HG03039 (cell line): ENCODE results near the gene DAP.
"Not testable (repeated sequence)": the region's sequence is repeated elsewhere in the genome, so short reads cannot be mapped to it uniquely, and the experiment has no call there.

Experiments
- ATAC-seq: cut with Tn5 transposase; IDR thresholded peaks from one replicate; pipeline ENCODE4 v1.9.1; 2021; ENCODE audit warnings: mild to moderate bottlenecking, moderate library complexity; ENCODE audit not compliant: unreplicated experiment

DAP gene

GRCh38 chr5:10735569-10736276, 25.3 kb downstream of the DAP start:
- peak; percentile 51 for ATAC-seq

DNA sequence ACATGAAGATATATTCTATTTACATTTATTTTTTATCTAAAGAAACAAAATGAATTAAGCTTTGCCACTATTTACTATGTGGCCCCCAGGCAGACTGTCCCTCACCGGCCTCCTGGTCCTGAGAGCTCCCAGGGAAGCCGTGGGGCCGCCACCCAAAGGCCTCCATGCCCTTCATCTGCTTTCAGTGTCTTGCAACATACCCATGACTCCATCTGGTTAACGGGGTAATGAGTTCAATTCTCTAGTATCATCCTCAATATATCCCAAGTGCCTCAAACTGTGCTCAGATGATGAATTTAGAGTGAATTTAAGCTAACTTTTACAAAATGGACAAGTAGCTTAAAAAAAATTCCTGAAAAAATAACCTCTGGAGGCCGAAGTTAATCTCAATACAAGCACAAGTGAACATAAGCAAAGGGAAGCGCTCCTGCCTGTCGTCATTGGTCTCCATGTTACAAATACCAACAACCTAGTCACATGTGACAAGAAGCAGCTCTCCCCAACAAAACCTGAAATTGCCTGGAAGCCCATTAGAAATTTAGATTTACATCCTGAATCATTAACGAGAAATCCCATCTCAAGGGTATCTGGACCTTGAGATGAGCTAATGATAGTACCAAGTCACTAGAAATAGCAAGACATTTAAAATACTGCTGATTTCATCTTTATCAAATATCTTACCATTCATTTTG, 26.1 kb downstream of the DAP start:
- no peak for ATAC-seq

GRCh38 chr5:10734037-10734709, 26.9 kb downstream of the DAP start:
- ATAC-seq, result no peak

- no peak for ATAC-seq
Measured at GRCh38 chr5:10733426-10733825, 27.6 kb downstream of the DAP start.

- no peak for ATAC-seq
Measured at GRCh38 chr5:10731913-10732312, 29.1 kb downstream of the DAP start.

- ATAC-seq, result no peak
Measured at GRCh38 chr5:10730043-10730351, 31.0 kb downstream of the DAP start.

DNA sequence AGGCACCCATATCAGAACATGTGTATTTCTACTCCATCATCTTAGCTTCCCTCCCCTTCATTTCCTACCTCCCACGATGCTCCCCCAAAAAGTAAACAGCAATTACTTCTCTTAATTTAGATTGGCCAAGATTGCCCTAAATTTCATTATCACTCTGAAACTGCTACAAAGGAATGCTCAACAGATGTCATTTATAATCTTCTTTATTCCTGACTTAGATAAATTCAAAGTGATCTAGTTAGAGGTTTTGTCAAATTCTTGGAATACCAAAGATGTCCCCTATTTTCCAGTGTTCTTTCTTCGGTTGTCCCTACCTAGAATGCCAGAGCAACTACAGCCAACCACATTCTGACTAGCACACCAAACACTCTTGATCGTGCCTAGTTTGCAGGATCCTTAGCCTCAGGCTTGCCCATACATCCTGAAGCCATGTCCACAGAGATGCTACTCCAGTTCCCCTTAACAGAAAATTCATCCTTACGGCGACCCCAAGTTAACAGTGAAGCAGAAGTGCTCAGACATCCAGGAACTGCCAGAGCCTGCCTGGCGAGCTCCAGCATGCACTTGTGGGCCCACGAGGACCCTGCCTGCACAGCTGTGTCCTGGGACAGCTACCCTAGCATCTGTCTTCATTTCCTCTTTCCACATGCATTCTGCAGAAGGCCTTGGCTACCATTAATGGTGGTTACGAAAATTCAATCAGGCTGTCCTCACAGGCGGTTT, 31.6 kb downstream of the DAP start:
- ATAC-seq, result no peak

- ATAC-seq, result no peak
Measured at GRCh38 chr5:10728679-10729078, 32.4 kb downstream of the DAP start.

- no peak for ATAC-seq
Measured at GRCh38 chr5:10727861-10728260, 33.2 kb downstream of the DAP start.

DNA sequence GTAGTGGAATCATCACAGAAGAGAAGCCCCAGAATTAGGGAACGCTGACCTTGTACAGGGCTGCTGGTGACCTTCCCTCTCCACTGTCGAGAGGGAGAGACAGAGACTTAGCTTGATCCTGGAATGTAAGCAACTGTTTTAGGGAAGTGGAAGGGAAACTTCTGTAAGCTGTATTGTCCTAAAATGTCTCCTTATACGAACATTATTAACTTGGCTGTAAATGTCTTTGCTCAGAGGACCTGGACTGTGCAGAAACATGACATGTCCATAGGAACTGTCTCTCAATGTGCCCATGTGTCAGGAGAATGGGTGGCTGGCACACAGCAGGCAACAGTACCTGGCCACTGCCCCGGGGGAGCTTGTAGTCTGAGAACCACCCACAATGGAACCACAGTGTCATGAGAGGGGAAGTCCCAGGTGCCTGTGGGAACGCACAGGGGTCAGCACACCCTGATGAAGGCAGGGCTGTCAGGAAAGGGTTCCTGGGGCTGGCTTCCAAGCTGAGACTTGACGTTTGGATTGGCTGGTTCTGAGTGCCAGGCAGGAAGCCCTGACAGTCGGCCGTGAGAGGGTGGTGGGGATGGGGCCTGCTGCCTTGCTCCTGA, 34.0 kb downstream of the DAP start:
- ATAC-seq, result peak; percentile 90

DNA sequence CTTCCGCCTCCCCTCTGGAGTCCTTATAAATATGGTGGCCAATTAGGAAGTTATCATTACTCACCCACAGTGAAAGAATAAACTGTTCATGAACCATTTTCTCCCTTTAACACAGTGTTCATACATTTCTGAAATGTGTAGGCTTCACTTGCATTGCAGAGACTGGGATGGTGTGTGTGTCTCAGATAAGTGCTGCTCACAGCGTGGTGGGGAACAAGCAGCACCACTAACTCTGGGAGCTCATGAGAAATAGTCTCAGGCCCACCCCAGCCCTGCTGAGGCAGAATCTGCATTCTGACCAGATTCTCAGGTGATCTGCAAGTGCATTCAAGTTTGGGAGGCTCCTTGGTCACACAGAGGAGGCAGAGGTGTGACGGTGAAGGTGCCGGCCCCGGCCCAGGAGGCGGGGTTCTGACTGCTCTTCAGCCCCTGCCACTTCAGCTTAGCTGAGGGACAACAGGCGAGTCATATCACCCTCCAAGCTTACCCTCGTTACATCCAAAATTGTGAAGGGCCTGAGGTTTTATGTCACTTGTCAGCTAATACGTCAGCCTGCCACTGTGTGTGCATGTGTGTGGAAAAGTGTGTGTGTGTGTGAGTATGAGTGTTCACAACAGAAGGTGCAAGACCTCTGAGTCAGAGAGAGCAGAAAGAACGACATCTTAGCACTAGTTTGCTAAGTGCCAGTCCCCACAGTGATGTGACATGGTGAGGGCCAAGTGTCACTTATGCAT, 34.7 kb downstream of the DAP start:
- no peak for ATAC-seq

DNA sequence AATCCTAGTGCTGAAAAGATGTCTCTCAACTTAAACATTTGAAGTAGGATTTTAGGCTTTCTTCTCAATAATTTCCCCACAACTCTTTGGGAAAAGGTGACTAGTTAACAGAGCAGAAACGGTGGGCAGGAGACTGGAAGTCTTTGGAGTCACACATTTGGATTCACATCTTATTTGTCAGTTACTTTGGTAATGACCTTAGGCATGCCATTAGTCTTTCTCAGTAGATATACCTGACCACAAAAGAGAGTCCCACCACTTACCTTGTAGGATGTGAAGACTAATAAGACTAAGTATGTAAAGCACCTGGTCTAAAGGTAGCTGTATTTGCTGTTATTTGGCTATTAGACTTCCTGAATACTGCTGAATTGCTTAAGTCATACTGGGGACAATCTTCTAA, 35.4 kb downstream of the DAP start:
- no peak for ATAC-seq

DNA sequence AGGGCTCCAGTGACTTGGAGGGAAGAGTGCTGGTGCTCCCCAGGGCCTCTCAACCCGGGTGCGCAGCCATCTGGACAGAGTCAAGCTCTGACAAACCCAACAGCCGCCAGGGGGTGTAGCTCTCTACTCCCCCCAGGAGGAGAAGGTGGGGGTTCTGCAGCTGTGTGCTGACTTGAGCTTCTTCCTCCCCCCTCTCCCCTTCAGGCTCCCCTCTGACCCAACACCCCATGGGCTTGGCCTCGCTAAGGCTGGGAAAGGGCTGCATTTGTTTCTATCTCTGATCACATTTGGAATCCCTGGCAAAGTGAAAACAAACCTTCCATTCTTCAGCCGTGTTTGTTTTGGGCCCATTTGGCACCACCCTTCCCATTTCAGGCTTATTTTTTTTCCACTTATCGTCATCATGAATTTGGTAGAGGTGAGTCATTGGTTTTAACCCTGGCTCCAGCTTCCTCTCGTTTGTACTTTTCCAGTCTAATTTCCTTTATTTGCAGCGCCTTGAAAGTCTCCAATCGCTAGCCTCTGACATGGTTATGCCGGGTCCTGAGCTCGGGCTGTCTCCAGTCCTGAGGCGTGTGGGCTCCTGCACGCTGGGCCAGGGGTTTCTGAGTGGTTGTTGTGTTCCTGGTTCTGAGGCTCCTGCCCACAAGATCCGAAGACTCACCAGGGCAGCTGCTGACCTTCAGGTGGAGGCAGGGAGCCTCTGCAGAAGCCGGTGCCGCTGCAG, 36.1 kb downstream of the DAP start:
- ATAC-seq, result no peak

DNA sequence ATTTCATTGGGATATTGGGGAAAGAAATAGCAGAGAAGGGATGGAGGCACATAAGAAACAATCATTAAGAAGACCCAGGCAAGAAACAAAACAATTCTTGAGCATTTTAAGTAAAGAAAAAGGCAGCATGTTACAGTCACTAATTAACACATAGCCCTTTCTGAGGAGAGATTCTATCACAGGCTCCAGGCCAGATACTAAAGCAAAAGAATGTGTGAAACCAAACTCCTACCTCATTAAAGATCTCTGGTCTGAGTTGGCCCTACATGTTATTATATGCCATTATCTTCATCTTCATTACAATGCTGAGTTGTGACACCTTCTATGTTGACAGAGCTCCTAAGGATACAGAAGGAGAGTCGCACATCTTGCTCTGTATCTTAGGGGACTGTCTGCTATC, 37.5 kb downstream of the DAP start:
- ATAC-seq, result no peak

- not testable (repeated sequence) for ATAC-seq
Measured at GRCh38 chr5:10720766-10721165, 40.3 kb downstream of the DAP start.

DNA sequence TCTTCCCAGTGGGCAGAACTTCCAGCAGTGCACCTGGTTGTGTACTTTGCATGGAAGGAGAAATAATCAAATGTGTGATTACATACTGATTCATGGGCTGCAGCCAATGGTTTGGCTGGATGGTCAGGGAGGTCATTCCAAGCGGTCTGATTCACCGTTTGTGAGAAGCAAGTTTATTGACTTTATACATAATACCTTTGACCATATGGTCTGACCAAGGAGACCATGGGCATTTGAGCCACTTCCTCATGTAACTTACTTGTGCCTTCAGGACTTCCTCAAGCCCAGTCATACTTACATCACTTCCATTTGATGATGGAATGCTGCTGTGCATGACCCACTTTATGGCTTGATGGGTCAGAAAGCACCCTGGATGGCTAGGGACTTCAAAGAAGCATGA, 41.1 kb downstream of the DAP start:
- ATAC-seq, result no peak

GRCh38 chr5:10718617-10719016, 42.4 kb downstream of the DAP start:
- not testable (repeated sequence) for ATAC-seq

DNA sequence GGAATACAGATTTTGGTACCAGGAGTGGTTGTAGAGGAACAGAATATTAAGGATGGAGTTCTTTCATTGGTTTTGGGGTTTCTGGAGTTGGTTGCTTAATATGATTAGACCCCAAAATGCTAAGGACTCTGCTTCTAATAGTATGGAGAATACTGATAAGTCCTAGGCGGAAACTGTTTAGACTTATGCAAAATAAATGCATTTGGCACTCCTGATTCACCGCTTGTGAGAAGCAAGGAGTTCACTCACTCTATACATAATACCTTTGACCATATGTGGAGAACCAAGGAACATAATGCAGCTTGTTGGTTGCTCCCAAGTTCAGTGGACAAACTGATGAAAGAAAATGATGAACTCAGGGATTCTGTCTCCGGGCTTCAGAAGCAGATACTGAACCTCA, 44.2 kb downstream of the DAP start:
- not testable (repeated sequence) for ATAC-seq

DNA sequence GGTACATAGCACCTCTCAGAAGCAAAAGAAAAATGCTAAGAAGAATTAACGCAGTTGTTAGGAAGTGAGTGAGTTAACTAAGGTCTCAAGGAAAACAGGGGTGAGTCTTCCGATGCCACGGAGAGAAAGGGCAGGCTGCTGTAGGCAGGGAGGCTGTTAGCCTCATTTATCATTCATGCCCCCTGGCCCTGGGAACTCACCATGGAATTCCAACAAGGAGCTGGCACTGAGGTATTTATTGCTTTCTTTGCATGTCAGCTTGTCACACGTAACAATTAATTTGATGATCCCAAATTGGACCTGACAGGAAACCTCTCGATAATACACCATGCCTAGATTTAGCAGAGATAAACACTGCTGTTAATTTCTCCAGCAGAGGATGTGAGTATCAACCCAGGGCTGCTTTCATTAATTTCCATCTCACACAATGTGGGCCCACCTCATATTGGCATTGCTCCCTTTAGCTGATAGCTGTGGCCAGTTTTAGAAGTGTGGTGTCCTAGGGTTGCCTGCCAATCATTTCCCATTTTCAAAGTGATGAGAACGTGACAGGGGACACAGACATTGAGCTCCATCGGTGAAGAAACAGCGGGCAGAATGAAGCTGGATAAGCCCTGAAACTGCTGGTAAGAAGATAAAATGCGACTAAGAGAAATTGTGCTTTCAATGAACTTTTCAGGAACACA, 45.3 kb downstream of the DAP start:
- ATAC-seq, result no peak
